SK-N-MC (cell line): ENCODE results near the gene PASD1.

Experiments
- EZH2 ChIP-seq: fragments of 200-600 bp; sonication (generic); IDR thresholded peaks from one replicate; pipeline ENCODE4 v1.6.1; 2017; ENCODE audit warnings: antibody characterized with exemption
- POLR2AphosphoS5 ChIP-seq: IDR thresholded peaks from 2 replicates; pipeline ENCODE4 v1.6.1; 2012; ENCODE audit warnings: mild to moderate bottlenecking, low read depth, low read length, borderline replicate concordance

DNA sequence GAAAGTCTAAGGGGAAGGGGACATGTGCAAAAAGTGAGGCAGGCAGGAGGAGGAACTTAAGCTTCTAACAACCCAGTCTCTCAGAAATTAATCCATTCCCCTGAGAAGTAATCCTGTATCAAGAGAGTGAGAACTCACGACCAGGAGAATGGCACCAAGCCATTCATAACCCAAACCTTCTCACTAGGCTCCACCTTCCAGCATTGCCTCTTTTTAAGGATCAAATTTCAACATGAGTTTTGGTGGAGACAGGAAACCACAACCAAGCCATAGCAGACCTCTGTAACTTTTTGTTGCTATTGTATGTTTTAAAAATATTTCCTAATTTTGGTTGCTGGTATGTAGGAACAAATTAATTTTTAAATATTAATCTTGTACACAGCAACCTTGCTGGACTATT is 32.8 kb downstream of the PASD1 start:
- TF ChIP-seq EZH2 (no peak), POLR2AphosphoS5 (no peak)
